ENCODE results near the gene CORIN. TPM values are rescaled to one million over a fixed set of nuclear protein-coding genes. Genes with fewer than 3 reads are reported as not detected.

The CORIN gene
- polyA plus RNA-seq, 2 of the 4 experiments (the other 2 are of a cell fraction), result 0.03 TPM; not detected in 1

GRCh38 chr4:47816748-47817147 is 21.1 kb downstream of the CORIN start:
- Histone ChIP-seq H3K9me3 (no peaks in the 10 kb centered on the region), H3K4me2 (no peak overlapping the region), H3K4me3 (no peak overlapping the region), H3K27ac (no peak overlapping the region), H3K4me1 (no peaks in the 10 kb centered on the region)
- DNase-seq (ENCODE audit: low read depth in 1 of 2, low spot score in 1 of 2), result no peak
- no peak for ATAC-seq
- FAIRE-seq, result no peak
- CTCF ChIA-PET, result interaction anchor here (1.7 kb wide), 1 partner anchor 20 kb away, joined by 4 read pairs; no protein-coding TSS in a partner anchor
- TF ChIP-seq RFX5 (IDR thresholded peaks at IDR 0.05) (no peak), FOSB (CRISPR knock-in tag; IDR thresholded peaks at IDR 0.05) (no peak), REST (IDR thresholded peaks at IDR 0.05) (no peak), KDM5A (IDR thresholded peaks at IDR 0.05) (no peak), RAD21 (conservative IDR thresholded peaks at IDR 0.05 in 1 of 2, IDR thresholded peaks at IDR 0.05 in 1 of 2) (no peak), ZFP36 (IDR thresholded peaks at IDR 0.05; ENCODE audit: borderline replicate concordance, partially characterized antibody) (no peak), ESRRA (IDR thresholded peaks at IDR 0.05; ENCODE audit: borderline replicate concordance, low read length) (no peak), ZSCAN20 (CRISPR knock-in tag; IDR thresholded peaks at IDR 0.05) (no peak), CHD4 (IDR thresholded peaks at IDR 0.05; ENCODE audit: borderline replicate concordance) (no peak), KDM1A (IDR thresholded peaks at IDR 0.05; ENCODE audit: low read depth) (no peak), HOXB5 (CRISPR knock-in tag; IDR thresholded peaks at IDR 0.05) (no peak), RNF2 (IDR thresholded peaks at IDR 0.05; ENCODE audit: borderline replicate concordance, low read depth) (no peak)
- whole genome bisulfite sequencing (ENCODE audit: missing lambda C conversion rate), result 10% methylated on average over 2 of the region's 2 CpGs
- POLR2A ChIA-PET, result no interaction called here

- DNase-seq (ENCODE audit: low read depth in 1 of 2, low spot score in 1 of 2) (no peak), FAIRE-seq (no peak), ATAC-seq (no peak)
- TF ChIP-seq CBX8 (IDR thresholded peaks at IDR 0.05) (no peak), HEYL (CRISPR knock-in tag; IDR thresholded peaks at IDR 0.05) (no peak), HES2 (IDR thresholded peaks at IDR 0.05) (no peak), POLR2AphosphoS2 (conservative IDR thresholded peaks at IDR 0.05; ENCODE audit: low read length) (no peak), MAFK (IDR thresholded peaks at IDR 0.05; ENCODE audit: partially characterized antibody) (no peak), ESRRA (IDR thresholded peaks at IDR 0.05; ENCODE audit: borderline replicate concordance, low read length) (no peak), ZNF302 (CRISPR knock-in tag; IDR thresholded peaks at IDR 0.05) (no peak), CBX2 (IDR thresholded peaks at IDR 0.05; ENCODE audit: borderline replicate concordance, low read depth) (no peak), BCL3 (IDR thresholded peaks at IDR 0.05) (no peak), RFX5 (IDR thresholded peaks at IDR 0.05) (no peak), TFCP2L1 (CRISPR knock-in tag; IDR thresholded peaks at IDR 0.05) (no peak), SMC3 (IDR thresholded peaks at IDR 0.05) (no peak), HMGXB4 (CRISPR knock-in tag; IDR thresholded peaks at IDR 0.05; ENCODE audit: borderline replicate concordance) (no peak), JUNB (IDR thresholded peaks at IDR 0.05) (no peak), PHF8 (IDR thresholded peaks at IDR 0.05; ENCODE audit: borderline replicate concordance, low read depth) (no peak), MYC (IDR thresholded peaks at IDR 0.05; ENCODE audit: borderline replicate concordance, low read length) (no peak), RAD21 (conservative IDR thresholded peaks at IDR 0.05 in 1 of 2, IDR thresholded peaks at IDR 0.05 in 1 of 2) (no peak), HOXA7 (CRISPR knock-in tag; IDR thresholded peaks at IDR 0.05) (no peak), NFE2L2 (conservative IDR thresholded peaks at IDR 0.05; ENCODE audit: low read length) (no peak)
- Histone ChIP-seq H3K4me2 (no peak overlapping the region), H3K4me1 (no peaks in the 10 kb centered on the region), H3K4me3 (no peak overlapping the region), H3K9me3 (no peaks in the 10 kb centered on the region), H3K27ac (no peak overlapping the region)
- ChIA-PET POLR2A (no interaction called here), CTCF (no interaction called here)
- WGBS (ENCODE audit: missing lambda C conversion rate), result 47% methylated on average over 6 of the region's 6 CpGs
Measured at GRCh38 chr4:47814618-47815295, 23.1 kb downstream of the CORIN start.
